BLaER1 treated with 17β-estradiol and CSF1 and Interleukin-3, amounts not matched to agents 10 nM and 100 nM (cell line): ENCODE results near the gene CACHD1.
"Not testable (repeated sequence)": the region's sequence is repeated elsewhere in the genome, so short reads cannot be mapped to it uniquely, and the experiment has no call there.

ENCODE experiments used
- H3K27ac ChIP-seq, 11 experiments: shearing (Covaris generic); formaldehyde crosslinking; 2 replicates each; pipeline ENCODE4 v1.8.1; 2022
- H3K27me3 ChIP-seq, 11 experiments: shearing (Covaris generic); formaldehyde crosslinking; 2 replicates each; pipeline ENCODE4 v1.8.1; 2022
- H3K36me3 ChIP-seq, 11 experiments: shearing (Covaris generic); formaldehyde crosslinking; 2 replicates each; pipeline ENCODE4 v1.8.1; 2022
- H3K4me1 ChIP-seq, 10 experiments: shearing (Covaris generic); formaldehyde crosslinking; 2 replicates each; pipeline ENCODE4 v1.8.1; 2022
- H3K4me2 ChIP-seq, 11 experiments: shearing (Covaris generic); formaldehyde crosslinking; 2 replicates each; pipeline ENCODE4 v1.8.1; 2022
- H3K4me3 ChIP-seq, 10 experiments: shearing (Covaris generic); formaldehyde crosslinking; 2 replicates each; pipeline ENCODE4 v1.8.1; 2022
- H3K9ac ChIP-seq, 11 experiments: shearing (Covaris generic); formaldehyde crosslinking; 2 replicates each; pipeline ENCODE4 v1.8.1; 2022
- H3K9me3 ChIP-seq, 11 experiments: shearing (Covaris generic); formaldehyde crosslinking; replicated peaks in 1 of 11; 2 replicates each; pipeline ENCODE4 v1.8.1; 2022
- H4K20me1 ChIP-seq, 11 experiments: shearing (Covaris generic); formaldehyde crosslinking; 2 replicates each; pipeline ENCODE4 v1.8.1; 2022
- Cebpa-rat ChIP-seq, 11 experiments: shearing (Covaris generic); IDR thresholded peaks; 2 replicates each; pipeline ENCODE4 v1.8.1; 2022

CACHD1 gene

GRCh38 chr1:64601207-64601606 lies 131.3 kb downstream of the CACHD1 start:
- no peak overlapping the region for H3K27ac ChIP-seq
- no peak for TF ChIP-seq Cebpa-rat (IDR thresholded peaks at IDR 0.05)
- peaks cover 0 to 54% (median 29%) of the 10 kb centered on the region in 11 experiments; a peak in 16 of 22 replicates for H3K36me3 ChIP-seq
- no peak overlapping the region for H3K4me3 ChIP-seq
- no peaks in the 10 kb centered on the region for H3K27me3 ChIP-seq
- peaks cover 0 to 11% (median 6%) of the 10 kb centered on the region in 10 experiments; a peak in 7 of 20 replicates for H3K4me1 ChIP-seq
- no peak overlapping the region for H3K9ac ChIP-seq
- H4K20me1 ChIP-seq: no peaks in the 10 kb centered on the region
- H3K9me3 ChIP-seq: peaks cover 0 to 16% (median 0%) of the 10 kb centered on the region in 11 experiments; a peak in 5 of 22 replicates
- H3K4me2 ChIP-seq: no peak overlapping the region

GRCh38 chr1:64608005-64608650 lies 138.2 kb downstream of the CACHD1 start:
- no peak overlapping the region for H3K27ac ChIP-seq
- H3K9ac ChIP-seq: no peak overlapping the region
- H3K9me3 ChIP-seq: peaks cover 29 to 49% (median 38%) of the 10 kb centered on the region in 11 experiments
- H3K4me3 ChIP-seq: no peak overlapping the region
- H4K20me1 ChIP-seq: no peaks in the 10 kb centered on the region
- no peak for TF ChIP-seq Cebpa-rat (IDR thresholded peaks at IDR 0.05)
- no peaks in the 10 kb centered on the region for H3K27me3 ChIP-seq
- H3K36me3 ChIP-seq: peaks cover 14 to 92% (median 69%) of the 10 kb centered on the region in 11 experiments; a peak in 21 of 22 replicates
- no peaks in the 10 kb centered on the region for H3K4me1 ChIP-seq
- no peak overlapping the region for H3K4me2 ChIP-seq

GRCh38 chr1:64608651-64609048 lies 138.7 kb downstream of the CACHD1 start:
- Histone ChIP-seq H3K36me3 (peaks cover 14 to 92% (median 66%) of the 10 kb centered on the region in 11 experiments; a peak in 21 of 22 replicates), H3K9me3 (peaks cover 29 to 44% (median 38%) of the 10 kb centered on the region in 11 experiments), H3K4me3 (no peak overlapping the region), H3K4me2 (no peak overlapping the region), H4K20me1 (no peaks in the 10 kb centered on the region), H3K27me3 (no peaks in the 10 kb centered on the region), H3K9ac (no peak overlapping the region), H3K4me1 (no peaks in the 10 kb centered on the region), H3K27ac (no peak overlapping the region)
- TF ChIP-seq Cebpa-rat (IDR thresholded peaks at IDR 0.05): no peak

GRCh38 chr1:64610950-64611349 lies 141.0 kb downstream of the CACHD1 start:
- H4K20me1 ChIP-seq, H3K27ac ChIP-seq, H3K4me2 ChIP-seq, H3K27me3 ChIP-seq, H3K9ac ChIP-seq: not testable (repeated sequence)
- Histone ChIP-seq H3K9me3 (peaks cover 29 to 48% (median 38%) of the 10 kb centered on the region in 11 experiments), H3K36me3 (peaks cover 14 to 95% (median 63%) of the 10 kb centered on the region in 11 experiments; a peak in 21 of 22 replicates), H3K4me1 (peaks cover 5 to 15% (median 12%) of the 10 kb centered on the region in 10 experiments; a peak in 19 of 20 replicates), H3K4me3 (peak overlapping the region in 4 of 10 experiments; percentile 3 to 33 (median 14); a peak in 2 of 20 replicates)

- no peak for TF ChIP-seq Cebpa-rat (IDR thresholded peaks at IDR 0.05)
- Histone ChIP-seq H3K4me1 (peaks cover 6 to 21% (median 16%) of the 10 kb centered on the region in 10 experiments; a peak in 19 of 20 replicates), H3K4me3 (no peak overlapping the region), H3K9ac (no peak overlapping the region), H3K4me2 (peak overlapping the region; percentile 10 to 59 (median 38); a peak in 20 of 22 replicates), H4K20me1 (no peaks in the 10 kb centered on the region), H3K27ac (0 out of 22 replicates have a peak overlapping the region, but pooled peaks of 1 of the 11 experiments have one; percentile 34), H3K36me3 (peaks cover 0 to 55% (median 26%) of the 10 kb centered on the region in 11 experiments; a peak in 19 of 22 replicates), H3K27me3 (no peaks in the 10 kb centered on the region), H3K9me3 (peaks cover 9 to 17% (median 9%) of the 10 kb centered on the region in 11 experiments)
Measured at GRCh38 chr1:64616039-64616438, 146.1 kb downstream of the CACHD1 start.

- Histone ChIP-seq H3K4me3 (no peak overlapping the region), H3K27me3 (no peaks in the 10 kb centered on the region), H3K36me3 (peaks cover 0 to 13% (median 0%) of the 10 kb centered on the region in 11 experiments; a peak in 3 of 22 replicates), H3K4me2 (peak overlapping the region in 9 of 11 experiments; percentile 2 to 65 (median 49); a peak in 17 of 22 replicates), H4K20me1 (no peaks in the 10 kb centered on the region), H3K4me1 (peaks cover 0 to 25% (median 19%) of the 10 kb centered on the region in 10 experiments; a peak in 16 of 20 replicates), H3K9ac (no peak overlapping the region), H3K27ac (0 out of 22 replicates have a peak overlapping the region, but pooled peaks of 2 of the 11 experiments have one; percentile 9 to 14), H3K9me3 (no peaks in the 10 kb centered on the region)
- TF ChIP-seq Cebpa-rat (IDR thresholded peaks at IDR 0.05): no peak
Measured at GRCh38 chr1:64623750-64624191, 153.8 kb downstream of the CACHD1 start.

GRCh38 chr1:64624218-64624713 lies 154.3 kb downstream of the CACHD1 start:
- Histone ChIP-seq H3K4me3 (no peak overlapping the region), H3K4me2 (peak overlapping the region in 9 of 11 experiments; percentile 16 to 65 (median 49); a peak in 18 of 22 replicates), H3K9me3 (no peaks in the 10 kb centered on the region), H3K36me3 (peaks cover 0 to 13% (median 0%) of the 10 kb centered on the region in 11 experiments; a peak in 3 of 22 replicates), H3K9ac (no peak overlapping the region), H3K4me1 (peaks cover 0 to 25% (median 20%) of the 10 kb centered on the region in 10 experiments; a peak in 16 of 20 replicates), H3K27me3 (no peaks in the 10 kb centered on the region), H3K27ac (0 out of 22 replicates have a peak overlapping the region, but pooled peaks of 2 of the 11 experiments have one; percentile 9 to 14), H4K20me1 (no peaks in the 10 kb centered on the region)
- TF ChIP-seq Cebpa-rat (IDR thresholded peaks at IDR 0.05): no peak

- no peak for TF ChIP-seq Cebpa-rat (IDR thresholded peaks at IDR 0.05)
- Histone ChIP-seq H3K27me3 (no peaks in the 10 kb centered on the region), H3K9me3 (no peaks in the 10 kb centered on the region), H3K27ac (0 out of 22 replicates have a peak overlapping the region, but pooled peaks of 1 of the 11 experiments have one; percentile 14), H3K9ac (no peak overlapping the region), H4K20me1 (no peaks in the 10 kb centered on the region), H3K4me3 (no peak overlapping the region), H3K36me3 (peaks cover 0 to 15% (median 0%) of the 10 kb centered on the region in 11 experiments; a peak in 3 of 22 replicates), H3K4me1 (peaks cover 0 to 26% (median 20%) of the 10 kb centered on the region in 10 experiments; a peak in 16 of 20 replicates), H3K4me2 (peak overlapping the region in 9 of 11 experiments; percentile 16 to 65 (median 49); a peak in 16 of 22 replicates)
Measured at GRCh38 chr1:64624808-64625207, 154.9 kb downstream of the CACHD1 start.

- no peaks in the 10 kb centered on the region for H3K27me3 ChIP-seq
- no peak overlapping the region for H3K4me3 ChIP-seq
- H3K4me1 ChIP-seq: peaks cover 0 to 24% (median 12%) of the 10 kb centered on the region in 10 experiments; a peak in 16 of 20 replicates
- no peaks in the 10 kb centered on the region for H3K9me3 ChIP-seq
- no peak overlapping the region for H3K27ac ChIP-seq
- H3K4me2 ChIP-seq: no peak overlapping the region
- no peak for TF ChIP-seq Cebpa-rat (IDR thresholded peaks at IDR 0.05)
- H3K36me3 ChIP-seq: peaks cover 0 to 57% (median 30%) of the 10 kb centered on the region in 11 experiments; a peak in 15 of 22 replicates
- no peaks in the 10 kb centered on the region for H4K20me1 ChIP-seq
- no peak overlapping the region for H3K9ac ChIP-seq
Measured at GRCh38 chr1:64630611-64631010, 160.7 kb downstream of the CACHD1 start.
